ENCODE results near the gene TENT5C. TPM values are rescaled to one million over a fixed set of nuclear protein-coding genes. Genes with fewer than 3 reads are reported as not detected.

TENT5C gene
- total and polyA plus RNA-seq, 9 of the 15 experiments (the other 6 are each of a cell fraction or from before 2014, with no cell fraction given) = 1.8 to 7.7 (median 4.0) TPM

DNA sequence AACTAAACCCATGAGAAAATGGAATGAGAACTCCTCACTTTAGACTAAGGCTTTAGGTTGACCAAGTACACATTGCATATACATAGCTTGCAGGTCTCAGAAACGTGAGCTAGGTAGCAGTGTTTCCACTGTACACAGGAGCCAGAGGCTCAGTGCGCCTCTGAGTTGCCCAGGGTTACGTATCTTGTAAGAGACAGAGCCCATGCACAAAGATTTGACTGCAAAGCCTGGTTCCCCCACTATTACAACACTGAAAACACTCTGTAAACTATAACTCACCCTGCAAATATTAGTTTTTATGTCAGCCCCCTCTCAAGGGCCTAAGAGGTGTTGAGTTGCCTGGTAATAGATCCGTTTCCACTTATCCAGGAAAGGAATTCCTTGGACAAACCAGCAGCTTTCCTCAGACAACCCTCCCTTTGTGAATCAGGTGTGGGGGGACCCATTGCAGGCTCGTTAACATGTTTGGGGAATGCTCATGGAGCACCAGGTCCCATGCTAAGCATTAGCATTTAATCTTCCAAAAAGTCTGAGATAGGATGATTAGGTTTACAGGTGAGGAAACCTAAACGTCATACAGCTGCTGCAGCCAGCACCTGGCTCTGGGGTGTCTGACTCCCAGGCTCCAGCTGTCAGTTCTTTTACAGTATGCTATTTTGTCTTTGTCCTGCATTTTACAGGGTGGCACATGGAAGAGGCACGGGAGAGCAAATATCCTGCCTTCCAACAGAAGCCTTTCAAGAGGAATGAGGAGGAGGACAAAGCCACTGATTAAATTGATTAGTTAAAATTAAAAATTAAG lies 25.7 kb downstream of the TENT5C start:
- no peak for DNase-seq (ENCODE audit: extremely low read depth in 1 of 4, low spot score in 3 of 4)
- H4K20me1 ChIP-seq (replicated peaks; ENCODE audit: control insufficient read depth, insufficient read depth, low read length) = no peaks in the 10 kb centered on the region
- no peak overlapping the region for H2AFZ ChIP-seq (ENCODE audit: low read depth, low read length)
- WGBS (ENCODE audit: insufficient coverage, low coverage, missing lambda C conversion rate) = 39% methylated on average over 7 of the region's 7 CpGs
- intact Hi-C loops (cut with micrococcal nuclease) (no loop called here), in situ Hi-C loops (cut with MboI) (no loop called here)
- no peaks in the 10 kb centered on the region for H3K9me3 ChIP-seq (replicated peaks; ENCODE audit: control insufficient read depth, insufficient read depth, low read depth, low read length)
- no peaks in the 10 kb centered on the region; the same call in 2 of the 3 replicates for H3K36me3 ChIP-seq (ENCODE audit: control insufficient read depth, insufficient read depth, low read length)
- H3K27me3 ChIP-seq (ENCODE audit: control insufficient read depth in 2 of 2, insufficient read depth in 2 of 2, low read length in 2 of 2) = no peaks in the 10 kb centered on the region
- POLR2A ChIA-PET = interaction anchor here (1.2 to 24.8 kb wide), 5 partner anchors 11 to 41 kb away, joined by 3 to 383 read pairs (median 4); partner anchors contain the start of gene TENT5C
- peak; percentile 44; the same call in 2 of the 3 replicates for ATAC-seq
- TF ChIP-seq ZNF143 (CRISPR knock-in tag; IDR thresholded peaks at IDR 0.05) (no peak), RFX1 (IDR thresholded peaks at IDR 0.05) (peak; percentile 44)
- H3K27ac ChIP-seq (ENCODE audit: extremely low read depth, low read depth, low read length) = no peak overlapping the region
- no peak for FAIRE-seq
- BruUV-seq (replicated peaks) = no TSS peak
- peaks cover 9 to 20% of the 10 kb centered on the region in 2 experiments for H3K4me1 ChIP-seq (replicated peaks in 1 of 2; ENCODE audit: control insufficient read depth in 2 of 2, insufficient read depth in 2 of 2, low read length in 2 of 2)
- H3K9me1 ChIP-seq (ENCODE audit: control insufficient read depth, insufficient read depth, low read length) = no peaks in the 10 kb centered on the region
- no peak overlapping the region for H3K4me2 ChIP-seq (ENCODE audit: insufficient read depth, low read length)
- CTCF ChIA-PET (ENCODE audit: low intra/inter-chr PET ratio) = no interaction called here
- no peaks in the 10 kb centered on the region for H3K79me2 ChIP-seq (ENCODE audit: control insufficient read depth, insufficient read depth, low read length)
- no peak overlapping the region for H3K9ac ChIP-seq (ENCODE audit: insufficient read depth in 1 of 2, low read depth in 2 of 2, low read length in 2 of 2)
- H3K4me3 ChIP-seq = no peak overlapping the region

DNA sequence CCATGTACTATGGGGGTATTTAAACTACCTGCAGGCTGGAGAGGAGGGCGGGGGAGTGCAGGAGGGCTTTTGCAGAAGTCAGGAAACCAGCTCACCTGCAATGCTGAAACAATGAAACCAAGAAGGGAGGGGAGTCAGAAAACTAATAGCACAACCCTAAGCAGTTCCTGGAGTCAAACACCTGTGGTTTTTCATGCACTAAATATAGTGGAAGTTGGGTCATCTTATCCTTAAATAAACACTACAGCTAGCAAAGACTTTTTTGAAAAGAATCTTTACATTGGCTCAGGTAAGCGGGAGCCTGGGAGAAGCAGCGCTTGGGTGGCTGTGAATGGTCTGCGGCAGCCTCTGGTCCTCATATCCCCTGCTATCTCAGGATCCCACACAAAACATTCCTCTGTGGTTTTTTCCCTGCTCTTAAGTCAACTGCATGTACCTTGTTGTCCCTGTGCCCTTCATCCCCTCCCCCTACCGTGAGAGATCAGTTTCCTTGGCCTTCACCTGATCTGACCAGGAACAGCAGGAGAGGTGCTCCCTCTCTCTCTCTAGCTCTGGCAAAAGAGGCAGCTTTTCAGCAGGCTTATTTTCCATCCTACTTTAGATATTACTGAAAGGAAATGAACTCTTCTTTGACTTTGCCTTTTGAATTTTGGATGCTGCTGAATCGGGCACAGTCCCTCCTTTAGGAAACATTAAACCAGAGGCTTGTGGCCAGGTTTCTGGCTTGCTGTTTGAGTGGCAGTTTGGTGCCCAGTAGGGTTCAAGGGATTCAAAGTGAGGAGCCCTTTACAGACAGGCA lies 26.6 kb downstream of the TENT5C start:
- Histone ChIP-seq H3K27me3 (ENCODE audit: control insufficient read depth in 2 of 2, insufficient read depth in 2 of 2, low read length in 2 of 2) (no peaks in the 10 kb centered on the region), H3K27ac (ENCODE audit: extremely low read depth, low read depth, low read length) (no peak overlapping the region), H3K36me3 (ENCODE audit: control insufficient read depth, insufficient read depth, low read length) (no peaks in the 10 kb centered on the region), H3K9me3 (replicated peaks; ENCODE audit: control insufficient read depth, insufficient read depth, low read depth, low read length) (no peaks in the 10 kb centered on the region), H3K79me2 (ENCODE audit: control insufficient read depth, insufficient read depth, low read length) (no peaks in the 10 kb centered on the region), H3K4me2 (ENCODE audit: insufficient read depth, low read length) (no peak overlapping the region), H2AFZ (ENCODE audit: low read depth, low read length) (no peak overlapping the region), H4K20me1 (replicated peaks; ENCODE audit: control insufficient read depth, insufficient read depth, low read length) (no peaks in the 10 kb centered on the region), H3K4me3 (no peak overlapping the region), H3K9me1 (ENCODE audit: control insufficient read depth, insufficient read depth, low read length) (no peaks in the 10 kb centered on the region), H3K9ac (ENCODE audit: insufficient read depth in 1 of 2, low read depth in 2 of 2, low read length in 2 of 2) (no peak overlapping the region), H3K4me1 (replicated peaks in 1 of 2; ENCODE audit: control insufficient read depth in 2 of 2, insufficient read depth in 2 of 2, low read length in 2 of 2) (peaks cover 9 to 21% of the 10 kb centered on the region in 2 experiments)
- BruUV-seq (replicated peaks) = no TSS peak
- ATAC-seq (no peak), FAIRE-seq (peak; percentile 11), DNase-seq (ENCODE audit: extremely low read depth in 1 of 4, low spot score in 3 of 4) (no peak)
- intact Hi-C loops (cut with micrococcal nuclease) = no loop called here
- CTCF ChIA-PET (ENCODE audit: low intra/inter-chr PET ratio) = no interaction called here
- no peak for TF ChIP-seq POLR3A (IDR thresholded peaks at IDR 0.05; ENCODE audit: borderline replicate concordance, extremely low read depth, insufficient read depth, insufficient read length)
- peak; percentile 42; the same call in 1 of the 2 replicates for TF ChIP-seq ZNF263 (CRISPR knock-in tag; IDR thresholded peaks at IDR 0.05; ENCODE audit: borderline replicate concordance)
- 34% methylated on average over 6 of the region's 6 CpGs for WGBS (ENCODE audit: insufficient coverage, low coverage, missing lambda C conversion rate)
- POLR2A ChIA-PET = interaction anchor here (0.7 to 24.8 kb wide), 8 partner anchors 8 to 64 kb away, joined by 3 to 383 read pairs (median 4); partner anchors contain the start of gene TENT5C
- in situ Hi-C loops (cut with MboI) = no loop called here

Measured in K562 (cell line).